Sigmoid colon (tissue), 7 donors: ENCODE measurements around the gene TGIF2. TPM values are rescaled to one million over a fixed set of nuclear protein-coding genes. Genes with fewer than 3 reads are reported as not detected.

Experiments used
- DNase-seq: peaks from one replicate; pipeline ENCODE4 v3.0.0-alpha.2; 2019
- H3K27ac ChIP-seq, 4 donors: fragments of 200-600 bp; sonication (generic); one replicate each; pipeline ENCODE4 v1.5.1; 2016 to 2019; ENCODE audit warnings: mild to moderate bottlenecking in 1 of 4
- H3K27me3 ChIP-seq, 3 donors: fragments of 200-600 bp; sonication (generic); one replicate each; pipeline ENCODE4 v1.5.1; 2019; ENCODE audit warnings: mild to moderate bottlenecking in 1 of 3
- H3K36me3 ChIP-seq, 4 donors: fragments of 200-600 bp; sonication (generic); one replicate each; pipeline ENCODE4 v1.5.1; 2016 to 2019
- H3K4me1 ChIP-seq, 4 donors: fragments of 200-600 bp; sonication (generic); one replicate each; pipeline ENCODE4 v1.5.1; 2017 to 2019
- H3K4me3 ChIP-seq, 4 donors: fragments of 200-600 bp; sonication (generic); one replicate each; pipeline ENCODE4 v1.5.1; 2017 to 2019; ENCODE audit warnings: mild to moderate bottlenecking in 2 of 4, moderate library complexity in 1 of 4
- H3K9me3 ChIP-seq, 4 donors: fragments of 200-600 bp in 3 of 4; sonication (generic) in 3 of 4; one replicate each; pipeline versions ENCODE4 v1.5.1 to v1.6.1; 2013 to 2019
- CTCF ChIP-seq, 4 experiments: fragments of 450-650 bp in 3 of 4; fragments of 200-600 bp in 1 of 4; IDR thresholded peaks; one replicate each; pipeline ENCODE4 v1.5.1; 2016 to 2019; ENCODE audit warnings: antibody characterized with exemption in 4 of 4, mild to moderate bottlenecking in 3 of 4, moderate library complexity in 2 of 4
- EP300 ChIP-seq, 4 donors: sonication (generic); formaldehyde crosslinking; IDR thresholded peaks; one replicate each; pipeline ENCODE4 v1.6.1; 2017; ENCODE audit warnings: antibody characterized with exemption in 4 of 4
- POLR2A ChIP-seq, 2 donors: fragments of 450-650 bp; IDR thresholded peaks; one replicate each; pipeline ENCODE4 v1.6.1; 2016; ENCODE audit warnings: antibody characterized with exemption in 2 of 2, mild to moderate bottlenecking in 2 of 2, moderate library complexity in 2 of 2
- POLR2AphosphoS5 ChIP-seq, 4 donors: sonication (generic); formaldehyde crosslinking; IDR thresholded peaks; one replicate each; pipeline ENCODE4 v1.6.1; 2017; ENCODE audit warnings: antibody characterized with exemption in 4 of 4
- WGBS, 2 donors: extraction: QIAGEN DNeasy Blood & Tissue Kit; methylation state at CpG; one replicate each; pipeline ENCODE4 v1.1.7; 2013; 5-methylcytosine and 5-hydroxymethylcytosine counted together
- intact Hi-C: fragments of 100-400 bp; cut with DNase I; formaldehyde crosslinking; loops from one replicate; pipeline ENCODE4 v1.15.1; 2023
- polyA plus RNA-seq, 3 donors: library from polyadenylated mRNA; stranded (reverse); fragments of 200-250 nt; gene quantifications; one replicate each; pipeline ENCODE4 v1.2.3, GENCODE V29; 2013
- total RNA-seq, 4 donors: library from RNA; depleted of rRNA; stranded (reverse); fragments of >200 nt; gene quantifications; one replicate each; pipeline ENCODE4 v1.1.0, GENCODE V29; 2016
- donor health status: healthy with polysubstance abuse.
- donor health status: Bipolar disorder and iron deficiency.
- donor health status: healthy.

TGIF2 gene
- total and polyA plus RNA-seq, 7 donors, result 2.1 to 13.6 (median 10.0) TPM

GRCh38 chr20:36542516-36543183 lies 30.7 kb upstream of the TGIF2 start:
- Histone ChIP-seq H3K9me3 (no peaks in the 10 kb centered on the region), H3K27ac (peak overlapping the region; percentile 98 to 100 (median 99)), H3K4me1 (peaks cover 0 to 86% (median 80%) of the 10 kb centered on the region in 4 donors), H3K36me3 (peaks cover 12 to 42% (median 34%) of the 10 kb centered on the region in 4 donors), H3K27me3 (no peaks in the 10 kb centered on the region), H3K4me3 (peak overlapping the region; percentile 83 to 99 (median 94))
- WGBS, 2 donors, result 78 to 84% methylated on average over 10 of the region's 10 CpGs
- intact Hi-C loops, result no loop called here
- TF ChIP-seq EP300 (IDR thresholded peaks at IDR 0.05), result no peak
- no peak for TF ChIP-seq CTCF (IDR thresholded peaks at IDR 0.05)
- no peak for TF ChIP-seq POLR2AphosphoS5 (IDR thresholded peaks at IDR 0.05)
- no peak for TF ChIP-seq POLR2A (IDR thresholded peaks at IDR 0.05)
- peak; percentile 67 for DNase-seq

GRCh38 chr20:36543184-36544133 lies 29.9 kb upstream of the TGIF2 start:
- Histone ChIP-seq H3K4me3 (peak overlapping the region; percentile 83 to 99 (median 94)), H3K27ac (peak overlapping the region; percentile 98 to 100 (median 99)), H3K4me1 (peaks cover 0 to 86% (median 78%) of the 10 kb centered on the region in 4 donors), H3K9me3 (no peaks in the 10 kb centered on the region), H3K36me3 (peaks cover 18 to 50% (median 41%) of the 10 kb centered on the region in 4 donors), H3K27me3 (no peaks in the 10 kb centered on the region)
- intact Hi-C loops, result no loop called here
- peak; percentile 92 for DNase-seq
- TF ChIP-seq POLR2AphosphoS5 (IDR thresholded peaks at IDR 0.05) (peak in 3 of 4 donors; percentile 48 to 64 (median 48)), EP300 (IDR thresholded peaks at IDR 0.05) (no peak), CTCF (IDR thresholded peaks at IDR 0.05) (no peak), POLR2A (IDR thresholded peaks at IDR 0.05) (no peak)
- 62 to 71% methylated on average over 14 of the region's 14 CpGs for WGBS, 2 donors

- Histone ChIP-seq H3K4me1 (peaks cover 0 to 82% (median 70%) of the 10 kb centered on the region in 4 donors), H3K9me3 (no peaks in the 10 kb centered on the region), H3K36me3 (peaks cover 21 to 58% (median 49%) of the 10 kb centered on the region in 4 donors), H3K4me3 (peak overlapping the region; percentile 83 to 99 (median 94)), H3K27ac (peak overlapping the region; percentile 98 to 100 (median 99)), H3K27me3 (no peaks in the 10 kb centered on the region)
- WGBS, 2 donors, result 83 to 85% methylated on average over 15 of the region's 15 CpGs
- TF ChIP-seq POLR2AphosphoS5 (IDR thresholded peaks at IDR 0.05) (peak in 2 of 4 donors; percentile 37 to 48), POLR2A (IDR thresholded peaks at IDR 0.05) (no peak)
- DNase-seq, result peak; percentile 86
- intact Hi-C loops, result no loop called here
These were observed 29.0 kb upstream of the TGIF2 start for GRCh38 chr20:36544134-36545018.

- H3K4me1 ChIP-seq, result peaks cover 2 to 76% (median 61%) of the 10 kb centered on the region in 4 donors
- no peaks in the 10 kb centered on the region for H3K9me3 ChIP-seq
- peak overlapping the region; percentile 98 to 100 (median 99) for H3K27ac ChIP-seq
- 78 to 84% methylated on average over 14 of the region's 14 CpGs for WGBS, 2 donors
- intact Hi-C loops, result no loop called here
- peaks cover 21 to 58% (median 52%) of the 10 kb centered on the region in 4 donors for H3K36me3 ChIP-seq
- TF ChIP-seq POLR2AphosphoS5 (IDR thresholded peaks at IDR 0.05) (peak in 3 of 4 donors; percentile 14 to 51 (median 51)), CTCF (IDR thresholded peaks at IDR 0.05) (no peak)
- peak overlapping the region in 3 of 4 donors; percentile 83 to 96 (median 93) for H3K4me3 ChIP-seq
- DNase-seq, result no peak
- no peaks in the 10 kb centered on the region for H3K27me3 ChIP-seq
These were observed 27.2 kb upstream of the TGIF2 start for GRCh38 chr20:36546111-36546736.
